NCI-H2227 treated with DMSO at 0.1 percent for 48 hours (cell line): Measurements from ENCODE around the gene CARD19.

ENCODE experiments used
- DNase-seq: peaks from one replicate; lab custom pipeline; 2025; lab: John Stamatoyannopoulos, UW

Gene CARD19

DNA sequence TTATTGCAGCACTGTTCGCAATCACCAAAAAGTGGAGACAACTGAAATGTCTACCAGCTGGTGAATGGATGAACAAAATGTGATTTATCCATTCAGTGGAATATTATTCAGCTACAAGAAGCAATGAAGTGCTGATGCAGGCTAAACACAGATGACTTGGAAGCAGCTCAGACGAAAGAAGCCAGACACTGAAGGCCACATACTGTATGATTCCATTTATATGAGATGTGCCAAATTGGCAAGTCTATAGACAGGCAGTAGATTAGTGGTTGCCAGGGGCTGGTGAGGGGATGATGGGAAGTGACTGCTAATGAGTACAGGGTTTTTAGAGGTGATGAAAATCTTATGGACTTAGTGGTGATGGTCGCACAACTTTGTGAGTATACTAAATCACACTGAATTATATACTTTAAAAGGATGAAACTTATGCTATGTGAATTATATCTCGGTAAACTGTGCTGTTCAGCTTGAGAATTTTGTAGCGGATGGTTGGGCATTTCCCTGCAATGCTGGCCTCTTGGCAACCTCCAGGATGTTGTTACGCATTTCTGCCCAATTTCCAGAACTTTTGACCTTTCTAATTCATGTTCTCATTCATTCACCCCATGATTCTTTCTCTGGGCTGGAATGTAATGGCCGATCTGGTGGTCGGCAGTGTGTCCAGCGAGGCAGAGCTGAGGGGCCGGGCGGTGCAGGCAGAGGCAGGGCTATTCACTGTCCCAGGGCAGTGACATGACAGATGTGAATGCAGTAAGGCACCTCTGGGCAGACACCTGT, 66.0 kb downstream of the CARD19 start:
- no peak for DNase-seq
